Mesenchymal stem cell (in vitro differentiated cells and primary cell): ENCODE results near the gene AKR1C8.

Experiments used
- DNase-seq: peaks from one replicate; pipeline ENCODE4 v3.0.0-alpha.2; 2013
- H2AFZ ChIP-seq: one replicate; pipeline ENCODE4 v1.6.1; 2013; ENCODE audit warnings: low read depth, mild to moderate bottlenecking, control low read depth, inconsistent platforms, low read length, moderate library complexity
- H2AK5ac ChIP-seq: 2 replicates; pipeline ENCODE4 v1.6.1; 2013; ENCODE audit warnings: low read length, moderate library complexity, mild to moderate bottlenecking, inconsistent platforms; ENCODE audit not compliant: severe bottlenecking
- H2BK120ac ChIP-seq: one replicate; pipeline ENCODE4 v1.6.1; 2013; ENCODE audit warnings: low read depth, mild to moderate bottlenecking, inconsistent platforms, low read length, moderate library complexity
- H2BK12ac ChIP-seq, 2 experiments: one replicate each; pipeline ENCODE4 v1.6.1; 2013; ENCODE audit warnings: inconsistent platforms in 2 of 2, low read length in 2 of 2, mild to moderate bottlenecking in 2 of 2, moderate library complexity in 2 of 2, control low read depth in 1 of 2
- H2BK15ac ChIP-seq: one replicate; pipeline ENCODE4 v1.6.1; 2013; ENCODE audit warnings: mild to moderate bottlenecking, low read depth, inconsistent platforms; ENCODE audit not compliant: poor library complexity, severe bottlenecking
- H2BK5ac ChIP-seq: 2 replicates; pipeline ENCODE4 v1.6.1; 2013; ENCODE audit warnings: low read depth, mild to moderate bottlenecking, low read length, control low read depth, inconsistent platforms; ENCODE audit not compliant: poor library complexity, severe bottlenecking
- H3K14ac ChIP-seq, 2 experiments: one replicate each; pipeline ENCODE4 v1.6.1; 2013; ENCODE audit warnings: inconsistent platforms in 2 of 2, low read length in 2 of 2, control low read depth in 1 of 2, mild to moderate bottlenecking in 1 of 2, moderate library complexity in 1 of 2
- H3K18ac ChIP-seq, 2 experiments: one replicate each; pipeline ENCODE4 v1.6.1; 2013; ENCODE audit warnings: inconsistent platforms in 2 of 2, low read length in 2 of 2, control low read depth in 1 of 2, low read depth in 1 of 2, mild to moderate bottlenecking in 1 of 2
- H3K23ac ChIP-seq, 2 experiments: one replicate each; pipeline ENCODE4 v1.6.1; 2013; ENCODE audit warnings: inconsistent platforms in 2 of 2, low read length in 2 of 2, mild to moderate bottlenecking in 2 of 2, moderate library complexity in 2 of 2, control low read depth in 1 of 2
- H3K27ac ChIP-seq: 2 replicates; pipeline ENCODE4 v1.5.1; 2013; ENCODE audit warnings: mild to moderate bottlenecking, moderate library complexity, low read length, control low read depth, inconsistent platforms; ENCODE audit not compliant: poor library complexity, severe bottlenecking
- H3K27me3 ChIP-seq, 2 experiments: 2 replicates each; pipeline versions ENCODE4 v1.6.1 to v1.7.0; 2013; ENCODE audit warnings: low read length in 2 of 2, mild to moderate bottlenecking in 2 of 2, moderate library complexity in 2 of 2, control low read depth in 1 of 2, inconsistent platforms in 1 of 2; ENCODE audit not compliant: control insufficient read depth in 1 of 2, insufficient read depth in 1 of 2
- H3K36me3 ChIP-seq, 2 experiments: 2 replicates each; pipeline versions ENCODE4 v1.6.1 to v1.7.0; 2013; ENCODE audit warnings: low read length in 2 of 2, control low read depth in 1 of 2, inconsistent platforms in 1 of 2, low read depth in 1 of 2, mild to moderate bottlenecking in 1 of 2; ENCODE audit not compliant: insufficient read depth in 2 of 2, control insufficient read depth in 1 of 2
- H3K4ac ChIP-seq, 2 experiments: one replicate each; pipeline ENCODE4 v1.6.1; 2013; ENCODE audit warnings: inconsistent platforms in 2 of 2, low read length in 2 of 2, mild to moderate bottlenecking in 2 of 2, moderate library complexity in 2 of 2, control low read depth in 1 of 2, low read depth in 1 of 2
- H3K4me1 ChIP-seq: 2 replicates; pipeline ENCODE4 v1.6.1; 2013; ENCODE audit warnings: low read depth, low read length, control low read depth; ENCODE audit not compliant: control insufficient read depth, insufficient read depth
- H3K4me2 ChIP-seq: 2 replicates; pipeline ENCODE4 v1.6.1; 2013; ENCODE audit warnings: low read length, mild to moderate bottlenecking, inconsistent platforms; ENCODE audit not compliant: poor library complexity, severe bottlenecking
- H3K4me3 ChIP-seq, 2 experiments: 2 replicates each; pipeline versions ENCODE4 v1.5.1 to v1.7.0; 2013; ENCODE audit warnings: low read length in 2 of 2, mild to moderate bottlenecking in 2 of 2, control low read depth in 1 of 2, low read depth in 1 of 2; ENCODE audit not compliant: insufficient read depth in 1 of 2
- H3K79me1 ChIP-seq: replicated peaks from 2 replicates; pipeline ENCODE4 v1.6.1; 2013; ENCODE audit warnings: mild to moderate bottlenecking, control low read depth, low read length, inconsistent platforms; ENCODE audit not compliant: poor library complexity, severe bottlenecking
- H3K9ac ChIP-seq: 2 replicates; pipeline ENCODE4 v1.7.0; 2013; ENCODE audit warnings: mild to moderate bottlenecking, low read length, moderate library complexity
- H3K9me3 ChIP-seq: 2 replicates; pipeline ENCODE4 v1.7.0; 2013; ENCODE audit warnings: mild to moderate bottlenecking, low read length; ENCODE audit not compliant: control insufficient read depth
- H4K8ac ChIP-seq: one replicate; pipeline ENCODE4 v1.6.1; 2013; ENCODE audit warnings: inconsistent platforms, mild to moderate bottlenecking, low read length, moderate library complexity
- H4K91ac ChIP-seq: one replicate; pipeline ENCODE4 v1.6.1; 2013; ENCODE audit warnings: mild to moderate bottlenecking, low read length, inconsistent platforms
- WGBS: methylation state at CpG from one replicate; pipeline ENCODE4 v1.1.7; 2013; ENCODE audit warnings: mixed read lengths; 5-methylcytosine and 5-hydroxymethylcytosine counted together

Gene AKR1C8

DNA sequence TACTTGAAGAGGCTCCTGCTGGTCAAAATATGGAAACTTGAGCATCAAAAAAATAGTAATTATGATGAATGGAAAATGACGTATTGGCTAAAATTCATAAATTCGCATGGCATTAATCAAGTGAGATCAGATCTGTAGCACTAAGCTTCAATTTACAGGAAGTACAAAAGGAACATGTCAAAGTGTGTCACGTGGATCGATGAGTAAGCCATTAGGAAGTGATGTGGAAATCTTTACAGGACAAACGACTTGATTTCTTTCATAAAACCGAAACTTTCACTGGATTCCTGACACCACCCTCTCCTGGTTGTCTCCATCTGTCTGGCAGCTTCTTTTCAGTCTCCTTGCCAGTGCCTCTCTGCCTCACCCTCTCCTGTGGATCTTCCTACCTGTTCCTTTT, 25.8 kb downstream of the AKR1C8 start:
- H3K9me3 ChIP-seq: peaks cover 32% of the 10 kb centered on the region

DNA sequence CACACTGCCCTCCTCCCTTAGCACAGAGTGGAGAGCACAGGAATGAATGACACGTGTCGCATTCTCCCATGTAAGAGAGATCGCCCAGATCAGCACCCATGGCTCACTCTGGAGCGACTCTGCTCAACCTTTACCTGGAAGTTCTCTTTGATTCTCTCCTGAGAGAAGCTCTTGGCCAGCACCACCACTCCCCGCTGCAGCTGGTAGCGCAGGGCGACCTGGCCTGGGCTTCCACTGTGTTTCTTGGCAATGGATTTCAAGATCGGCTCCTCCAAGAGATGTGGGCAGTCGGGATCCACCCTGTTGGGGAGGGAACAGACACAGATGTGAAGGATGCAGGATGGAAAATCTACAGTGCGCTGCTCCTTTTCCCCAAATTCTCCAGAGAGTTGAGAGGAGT, 27.4 kb downstream of the AKR1C8 start:
- Histone ChIP-seq H4K8ac (no peak overlapping the region), H3K79me1 (no peaks in the 10 kb centered on the region), H3K27me3 (no peaks in the 10 kb centered on the region), H3K4me2 (no peak overlapping the region), H3K4me1 (no peaks in the 10 kb centered on the region), H2AFZ (no peak overlapping the region), H3K23ac (no peak overlapping the region), H2BK12ac (no peak overlapping the region), H3K36me3 (no peaks in the 10 kb centered on the region), H3K9ac (no peak overlapping the region), H3K4ac (no peak overlapping the region), H3K4me3 (no peak overlapping the region), H3K14ac (no peak overlapping the region), H2BK120ac (no peak overlapping the region), H2BK5ac (no peak overlapping the region), H3K27ac (no peak overlapping the region), H3K18ac (no peak overlapping the region), H2BK15ac (no peak overlapping the region), H4K91ac (no peak overlapping the region), H3K9me3 (peaks cover 16% of the 10 kb centered on the region), H2AK5ac (no peak overlapping the region)
- no peak for DNase-seq
- 75% methylated on average over 10 of the region's 10 CpGs for WGBS

More for the DNA sequence above, 25.8 kb downstream of the AKR1C8 start:
- H2BK12ac ChIP-seq: no peak overlapping the region
- H3K18ac ChIP-seq: no peak overlapping the region
- WGBS: 78% methylated on average over 6 of the region's 6 CpGs
- H3K27ac ChIP-seq: no peak overlapping the region
- no peak overlapping the region for H4K8ac ChIP-seq
- H3K14ac ChIP-seq: no peak overlapping the region
- H3K4me3 ChIP-seq: no peak overlapping the region
- no peaks in the 10 kb centered on the region for H3K36me3 ChIP-seq
- H2BK5ac ChIP-seq: no peak overlapping the region
- no peak overlapping the region for H3K4me2 ChIP-seq
- no peak overlapping the region for H2BK120ac ChIP-seq
- H2BK15ac ChIP-seq: no peak overlapping the region
- H2AFZ ChIP-seq: no peak overlapping the region
- no peak overlapping the region for H3K9ac ChIP-seq
- no peaks in the 10 kb centered on the region for H3K79me1 ChIP-seq
- no peaks in the 10 kb centered on the region for H3K27me3 ChIP-seq
- no peak for DNase-seq
- H4K91ac ChIP-seq: no peak overlapping the region
- H3K4ac ChIP-seq: no peak overlapping the region
- H3K23ac ChIP-seq: no peak overlapping the region
- H3K4me1 ChIP-seq: no peaks in the 10 kb centered on the region
- no peak overlapping the region for H2AK5ac ChIP-seq

DNA sequence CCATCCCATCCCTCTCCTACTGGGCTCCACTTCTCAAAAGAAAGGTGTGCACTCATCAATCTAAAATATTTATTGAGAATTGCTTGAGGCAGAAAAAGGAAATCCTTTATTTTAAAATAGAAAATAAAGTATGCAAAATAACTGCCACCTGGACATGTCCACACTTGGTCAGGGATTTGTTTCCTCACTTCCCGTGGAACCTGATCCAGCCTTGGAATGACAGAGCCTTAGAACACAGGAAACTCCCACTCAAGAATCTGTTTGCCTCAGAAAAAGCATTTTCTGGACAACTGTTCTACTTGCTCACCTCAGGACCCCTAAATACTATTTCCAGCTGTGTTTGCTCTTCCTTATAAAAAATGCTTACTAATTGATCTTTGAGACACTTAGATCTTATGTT, 29.0 kb downstream of the AKR1C8 start:
- H3K4me1 ChIP-seq: no peaks in the 10 kb centered on the region
- DNase-seq: no peak
- no peak overlapping the region for H4K91ac ChIP-seq
- H3K14ac ChIP-seq: no peak overlapping the region
- H3K4me2 ChIP-seq: no peak overlapping the region
- no peaks in the 10 kb centered on the region for H3K79me1 ChIP-seq
- no peak overlapping the region for H3K9ac ChIP-seq
- no peak overlapping the region for H3K4me3 ChIP-seq
- no peak overlapping the region for H3K27ac ChIP-seq
- H2AFZ ChIP-seq: no peak overlapping the region
- peaks cover 3% of the 10 kb centered on the region for H3K9me3 ChIP-seq
- H2BK5ac ChIP-seq: no peak overlapping the region
- no peaks in the 10 kb centered on the region for H3K27me3 ChIP-seq
- H4K8ac ChIP-seq: no peak overlapping the region
- no peak overlapping the region for H3K18ac ChIP-seq
- no peak overlapping the region for H2AK5ac ChIP-seq
- H3K4ac ChIP-seq: no peak overlapping the region
- H2BK12ac ChIP-seq: no peak overlapping the region
- WGBS: 39% methylated on average over 1 of the region's 1 CpG
- no peaks in the 10 kb centered on the region for H3K36me3 ChIP-seq
- no peak overlapping the region for H2BK120ac ChIP-seq
- no peak overlapping the region for H2BK15ac ChIP-seq
- H3K23ac ChIP-seq: no peak overlapping the region

GRCh38 chr10:5151076-5151475, 33.9 kb downstream of the AKR1C8 start:
- no peak overlapping the region for H2BK5ac ChIP-seq
- DNase-seq: no peak
- no peak overlapping the region for H3K9ac ChIP-seq
- H2BK120ac ChIP-seq: no peak overlapping the region
- WGBS: 86% methylated on average over 1 of the region's 3 CpGs
- H2BK12ac ChIP-seq: no peak overlapping the region
- H2AK5ac ChIP-seq: no peak overlapping the region
- no peak overlapping the region for H3K4ac ChIP-seq
- no peaks in the 10 kb centered on the region for H3K27me3 ChIP-seq
- no peak overlapping the region for H3K14ac ChIP-seq
- no peak overlapping the region for H3K4me3 ChIP-seq
- no peaks in the 10 kb centered on the region for H3K36me3 ChIP-seq
- H4K8ac ChIP-seq: no peak overlapping the region
- H3K23ac ChIP-seq: no peak overlapping the region
- peaks cover 3% of the 10 kb centered on the region for H3K9me3 ChIP-seq
- no peak overlapping the region for H3K4me2 ChIP-seq
- H2BK15ac ChIP-seq: no peak overlapping the region
- H3K4me1 ChIP-seq: no peaks in the 10 kb centered on the region
- no peak overlapping the region for H3K18ac ChIP-seq
- no peaks in the 10 kb centered on the region for H3K79me1 ChIP-seq
- no peak overlapping the region for H3K27ac ChIP-seq
- H4K91ac ChIP-seq: no peak overlapping the region
- no peak overlapping the region for H2AFZ ChIP-seq
